22Rv1 (cell line): ENCODE measurements around the gene CHD1.

Source experiments
- CTCF ChIP-seq: fragments of 450-650 bp; IDR thresholded peaks from 2 replicates; pipeline ENCODE4 v1.5.1; 2017; ENCODE audit warnings: mild to moderate bottlenecking
- ZFX ChIP-seq: fragments of 450-650 bp; IDR thresholded peaks from 2 replicates; pipeline ENCODE4 v1.6.1; 2017; ENCODE audit warnings: antibody characterized with exemption, borderline replicate concordance

GRCh38 chr5:98813755-98814154 lies 115.1 kb downstream of the CHD1 start:
- no peak for TF ChIP-seq CTCF
- TF ChIP-seq ZFX: no peak
